ENCODE measurements around the gene KITLG.
"Not testable (repeated sequence)": the region's sequence is repeated elsewhere in the genome, so short reads cannot be mapped to it uniquely, and the experiment has no call there.

KITLG gene

DNA sequence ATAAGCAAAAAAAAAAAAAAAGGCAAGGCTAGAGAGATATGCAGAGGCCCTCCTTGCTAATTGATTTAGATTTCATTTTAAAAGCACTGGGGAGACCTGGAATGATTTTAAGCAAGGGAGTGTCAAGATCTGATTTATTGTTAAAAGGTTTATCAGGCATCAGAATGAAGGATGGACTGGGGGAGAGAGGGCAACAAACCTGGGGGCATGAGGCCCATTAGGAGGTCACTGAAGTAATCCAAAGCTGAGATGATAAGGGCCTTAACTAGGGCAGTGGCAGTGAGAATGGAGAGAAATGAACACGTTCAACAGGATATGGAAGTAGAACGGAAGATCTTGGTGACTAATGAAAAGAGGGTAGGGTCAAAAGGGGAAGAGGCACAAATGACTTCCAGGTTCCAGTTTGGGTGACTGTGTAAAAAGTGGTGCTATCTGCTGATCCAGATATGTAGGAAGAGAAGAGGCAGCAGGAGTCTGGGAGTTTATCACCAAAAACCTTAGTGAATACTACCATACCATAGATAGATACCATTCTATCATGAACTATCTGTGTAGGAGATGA is 24.0 kb downstream of the KITLG start:
- no peak for DNase-seq (ENCODE audit: low read depth)
- H3K4me3 ChIP-seq (ENCODE audit: low read depth, low read length) = no peak overlapping the region
- TF ChIP-seq, protein P1, sequence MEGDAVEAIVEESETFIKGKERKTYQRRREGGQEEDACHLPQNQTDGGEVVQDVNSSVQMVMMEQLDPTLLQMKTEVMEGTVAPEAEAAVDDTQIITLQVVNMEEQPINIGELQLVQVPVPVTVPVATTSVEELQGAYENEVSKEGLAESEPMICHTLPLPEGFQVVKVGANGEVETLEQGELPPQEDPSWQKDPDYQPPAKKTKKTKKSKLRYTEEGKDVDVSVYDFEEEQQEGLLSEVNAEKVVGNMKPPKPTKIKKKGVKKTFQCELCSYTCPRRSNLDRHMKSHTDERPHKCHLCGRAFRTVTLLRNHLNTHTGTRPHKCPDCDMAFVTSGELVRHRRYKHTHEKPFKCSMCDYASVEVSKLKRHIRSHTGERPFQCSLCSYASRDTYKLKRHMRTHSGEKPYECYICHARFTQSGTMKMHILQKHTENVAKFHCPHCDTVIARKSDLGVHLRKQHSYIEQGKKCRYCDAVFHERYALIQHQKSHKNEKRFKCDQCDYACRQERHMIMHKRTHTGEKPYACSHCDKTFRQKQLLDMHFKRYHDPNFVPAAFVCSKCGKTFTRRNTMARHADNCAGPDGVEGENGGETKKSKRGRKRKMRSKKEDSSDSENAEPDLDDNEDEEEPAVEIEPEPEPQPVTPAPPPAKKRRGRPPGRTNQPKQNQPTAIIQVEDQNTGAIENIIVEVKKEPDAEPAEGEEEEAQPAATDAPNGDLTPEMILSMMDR (IDR thresholded peaks at IDR 0.05; ENCODE audit: control insufficient read depth, extremely low read depth, insufficient read depth) = no peak

DNA sequence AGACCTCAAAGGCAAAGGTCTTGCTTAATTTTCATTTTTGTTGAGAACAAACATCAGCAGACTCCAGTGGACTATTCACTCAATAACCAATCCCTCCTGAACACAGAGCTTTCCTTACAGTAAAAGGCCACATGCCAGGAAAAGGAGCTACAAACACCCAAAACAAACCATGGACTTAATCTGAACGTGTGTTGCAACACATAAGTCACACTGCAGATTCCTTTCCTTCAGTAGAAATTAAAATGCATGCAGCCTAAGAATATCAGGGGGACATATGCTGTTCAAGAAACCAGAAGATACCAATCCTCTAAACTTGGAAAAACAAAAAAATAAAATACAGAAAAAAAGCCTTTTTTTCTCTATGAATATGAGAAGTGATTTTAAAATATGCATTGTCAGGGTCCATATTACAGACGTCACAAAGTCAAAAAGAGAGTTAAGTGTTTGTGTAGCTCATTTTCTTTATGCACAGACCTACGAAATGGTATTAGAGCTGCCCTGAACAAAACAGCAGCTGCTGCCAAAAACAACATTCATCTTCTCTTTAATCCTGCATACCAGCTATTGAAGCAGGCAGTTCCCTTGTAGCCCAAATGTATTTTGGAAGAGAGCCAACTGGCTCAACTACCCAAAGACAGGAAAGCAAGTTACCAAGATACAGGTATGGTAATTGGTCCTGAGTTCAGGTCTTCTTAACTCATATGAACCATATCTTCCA is 26.2 kb downstream of the KITLG start:
- H3K4me3 ChIP-seq (ENCODE audit: low read depth, low read length) = no peak overlapping the region
- TF ChIP-seq, protein P1 (IDR thresholded peaks at IDR 0.05; ENCODE audit: control insufficient read depth, extremely low read depth, insufficient read depth) = no peak
- DNase-seq (ENCODE audit: low read depth) = peak; percentile 93

DNA sequence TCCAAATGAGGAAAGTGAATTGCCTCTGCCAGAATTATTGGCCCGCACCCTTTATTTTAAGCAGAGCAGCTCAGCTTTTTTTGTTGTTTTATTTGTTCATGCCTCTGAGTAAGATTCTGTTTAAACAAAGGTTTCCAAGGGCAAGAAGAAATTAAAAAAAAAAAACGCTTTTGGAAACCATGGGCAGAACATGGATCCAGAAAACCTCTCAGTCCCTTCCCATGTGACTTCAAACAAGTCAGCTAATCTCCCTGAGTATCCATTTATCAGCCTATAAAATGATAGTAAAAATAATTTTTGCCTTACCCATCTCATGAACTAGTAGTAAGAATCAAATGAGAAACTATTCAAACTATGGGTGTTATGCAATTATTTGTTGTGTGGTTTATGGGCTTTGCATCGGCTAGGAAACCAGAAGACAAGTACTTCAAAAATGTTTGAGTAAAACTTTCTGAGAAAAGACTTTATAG is 27.6 kb downstream of the KITLG start:
- DNase-seq (ENCODE audit: low read depth) = peak; percentile 97
- TF ChIP-seq, protein P1 (IDR thresholded peaks at IDR 0.05; ENCODE audit: control insufficient read depth, extremely low read depth, insufficient read depth) = no peak
- no peak overlapping the region for H3K4me3 ChIP-seq (ENCODE audit: low read depth, low read length)

DNA sequence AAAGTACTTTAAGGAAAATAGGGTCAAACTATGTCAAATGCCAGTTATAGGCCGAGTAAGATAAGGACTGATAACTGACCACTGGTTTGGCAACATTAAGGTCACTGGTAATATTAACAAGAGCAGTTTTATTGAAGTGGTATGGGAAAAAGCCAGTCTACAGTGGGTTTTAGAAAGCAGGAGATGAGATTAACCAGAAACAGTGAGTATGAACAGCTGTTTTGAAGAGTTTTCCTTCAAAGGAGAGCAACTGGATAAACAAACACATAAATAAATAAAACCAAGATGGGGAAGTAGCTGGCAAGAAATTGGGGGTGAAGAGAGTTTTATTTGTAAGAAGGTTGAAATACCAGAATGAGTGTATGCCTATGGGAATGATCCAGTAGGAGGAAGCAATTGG is 30.3 kb downstream of the KITLG start:
- DNase-seq (ENCODE audit: low read depth) = no peak
- TF ChIP-seq, protein P1 (IDR thresholded peaks at IDR 0.05; ENCODE audit: control insufficient read depth, extremely low read depth, insufficient read depth) = no peak
- no peak overlapping the region for H3K4me3 ChIP-seq (ENCODE audit: low read depth, low read length)

DNA sequence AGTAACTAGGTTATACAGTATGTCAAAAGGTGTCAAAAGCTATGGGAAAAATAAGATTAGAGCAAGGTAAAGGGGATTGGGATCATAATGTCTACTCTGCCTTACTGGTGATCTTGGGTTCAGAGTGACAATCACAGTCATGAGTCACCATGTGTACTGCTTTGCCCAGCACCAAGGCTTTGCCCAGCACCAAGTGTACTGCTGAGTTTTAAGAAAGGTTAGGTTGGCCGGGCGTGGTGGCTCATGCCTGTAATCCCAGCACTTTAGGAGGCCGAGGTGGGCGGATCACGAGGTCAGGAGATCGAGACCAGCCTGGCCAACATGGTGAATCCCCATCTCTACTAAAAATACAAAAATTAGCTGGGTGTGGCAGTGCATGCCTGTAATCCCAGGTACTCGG is 32.3 kb downstream of the KITLG start:
- H3K4me3 ChIP-seq (ENCODE audit: low read depth, low read length); DNase-seq (ENCODE audit: low read depth): not testable (repeated sequence)

DNA sequence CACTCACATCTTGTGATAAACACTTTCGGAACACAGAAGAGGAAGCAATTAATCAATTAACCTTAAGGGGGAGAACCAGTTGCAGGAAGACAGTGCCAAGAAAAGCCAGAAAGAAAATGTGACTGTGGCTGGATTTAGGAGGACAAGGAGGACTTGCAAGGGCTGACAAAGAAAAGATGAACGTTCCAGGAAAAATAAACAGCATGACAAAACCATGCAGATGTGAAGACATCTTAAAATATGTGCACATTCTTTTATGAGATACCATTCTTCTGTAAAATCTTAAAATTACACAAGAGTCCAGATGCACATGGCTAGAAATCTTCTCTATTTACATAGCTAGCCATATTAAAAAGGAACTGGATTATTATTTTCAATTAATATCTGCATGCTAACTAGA is 33.4 kb downstream of the KITLG start:
- DNase-seq (ENCODE audit: low read depth) = no peak
- TF ChIP-seq, protein P1 (IDR thresholded peaks at IDR 0.05; ENCODE audit: control insufficient read depth, extremely low read depth, insufficient read depth) = no peak
- H3K4me3 ChIP-seq (ENCODE audit: low read depth, low read length) = no peak overlapping the region

DNA sequence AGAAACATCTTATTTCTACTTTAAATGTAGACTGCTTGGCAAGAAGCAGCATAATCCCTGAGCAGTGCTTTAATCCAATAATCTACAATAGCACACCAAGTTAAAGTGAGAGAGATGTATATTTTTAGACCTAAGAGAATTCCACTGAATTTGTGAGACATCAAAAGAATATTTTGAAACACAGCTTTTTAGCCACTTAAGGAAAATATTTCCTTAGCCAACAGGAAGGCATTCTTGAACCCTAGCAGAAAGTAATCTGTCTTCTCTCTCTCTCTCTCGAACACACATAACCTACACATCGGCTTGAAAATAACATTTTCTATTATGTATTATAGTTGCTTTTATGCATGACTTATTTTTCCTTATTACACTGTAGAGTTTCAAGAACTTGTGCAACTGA is 34.0 kb downstream of the KITLG start:
- no peak for DNase-seq (ENCODE audit: low read depth)
- H3K4me3 ChIP-seq (ENCODE audit: low read depth, low read length) = no peak overlapping the region
- TF ChIP-seq, protein P1 (IDR thresholded peaks at IDR 0.05; ENCODE audit: control insufficient read depth, extremely low read depth, insufficient read depth) = no peak

Data from LNCaP clone FGC (cell line).